Cortex of kidney (tissue), 1 donor: ENCODE results near the gene ITGBL1.

Experiments
- DNase-seq: peaks from one replicate; lab custom pipeline; 2025; lab: John Stamatoyannopoulos, UW

Gene ITGBL1

GRCh38 chr13:101751488-101751887 is 299.0 kb downstream of the ITGBL1 start:
- no peak for DNase-seq

GRCh38 chr13:101752432-101752831 is 300.0 kb downstream of the ITGBL1 start:
- no peak for DNase-seq

GRCh38 chr13:101755228-101755887 is 302.9 kb downstream of the ITGBL1 start:
- no peak for DNase-seq

DNA sequence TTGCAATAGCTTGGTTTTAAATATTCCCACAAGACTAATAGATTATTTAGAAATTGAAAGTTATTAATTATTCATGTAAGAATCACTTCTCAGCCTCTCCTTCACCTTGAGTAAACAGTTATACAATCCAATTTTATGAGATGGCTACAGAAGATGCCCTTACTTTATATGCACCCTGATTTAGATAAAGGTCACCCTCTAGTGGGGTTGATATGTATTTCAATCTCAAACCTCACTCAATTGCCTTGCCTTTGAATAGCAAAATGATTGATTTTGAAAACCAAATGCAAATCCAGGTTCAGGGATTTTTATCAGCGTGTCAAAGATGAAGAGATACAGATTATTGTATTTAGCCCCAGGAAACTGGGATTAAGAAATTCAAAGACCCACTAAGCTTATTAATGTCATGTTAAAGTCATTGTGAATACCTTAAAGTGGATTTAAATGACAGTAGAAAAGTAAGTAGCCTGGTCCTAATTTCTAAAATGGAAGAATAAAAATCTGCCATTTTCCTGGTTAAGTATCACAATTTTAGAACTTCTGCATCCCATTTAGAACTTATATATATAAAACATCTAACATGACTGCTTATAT is 305.1 kb downstream of the ITGBL1 start:
- DNase-seq: no peak

- no peak for DNase-seq
Observed at GRCh38 chr13:101763191-101763590, 310.7 kb downstream of the ITGBL1 start.
